HG03520 (cell line): ENCODE results near the gene NUCKS1.

Source experiments
- ATAC-seq: cut with Tn5 transposase; IDR thresholded peaks from one replicate; pipeline ENCODE4 v1.9.1; 2021; ENCODE audit warnings: mild to moderate bottlenecking, moderate library complexity; ENCODE audit not compliant: unreplicated experiment

NUCKS1 gene

GRCh38 chr1:205701891-205702290, 48.1 kb downstream of the NUCKS1 start:
- ATAC-seq = no peak

DNA sequence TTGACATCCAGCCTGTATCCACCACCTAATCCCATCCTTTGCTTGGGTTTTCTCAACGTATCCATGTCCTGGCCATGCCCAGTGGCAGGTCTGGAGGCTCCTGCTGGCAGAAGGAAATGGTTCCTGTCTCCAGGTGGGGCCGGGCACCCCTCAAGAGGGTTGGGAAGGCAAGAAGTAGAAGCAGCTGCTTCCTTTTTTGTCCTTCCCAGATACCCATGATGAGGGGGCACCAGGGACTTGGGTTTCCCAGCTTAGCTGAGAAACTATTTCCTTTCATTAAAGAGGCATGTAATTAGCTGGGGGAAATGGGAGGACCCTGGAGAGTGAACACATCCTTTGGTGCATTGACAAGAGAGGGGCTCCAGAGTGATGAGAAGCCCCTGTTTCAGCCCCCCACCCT, 48.6 kb downstream of the NUCKS1 start:
- ATAC-seq = no peak

DNA sequence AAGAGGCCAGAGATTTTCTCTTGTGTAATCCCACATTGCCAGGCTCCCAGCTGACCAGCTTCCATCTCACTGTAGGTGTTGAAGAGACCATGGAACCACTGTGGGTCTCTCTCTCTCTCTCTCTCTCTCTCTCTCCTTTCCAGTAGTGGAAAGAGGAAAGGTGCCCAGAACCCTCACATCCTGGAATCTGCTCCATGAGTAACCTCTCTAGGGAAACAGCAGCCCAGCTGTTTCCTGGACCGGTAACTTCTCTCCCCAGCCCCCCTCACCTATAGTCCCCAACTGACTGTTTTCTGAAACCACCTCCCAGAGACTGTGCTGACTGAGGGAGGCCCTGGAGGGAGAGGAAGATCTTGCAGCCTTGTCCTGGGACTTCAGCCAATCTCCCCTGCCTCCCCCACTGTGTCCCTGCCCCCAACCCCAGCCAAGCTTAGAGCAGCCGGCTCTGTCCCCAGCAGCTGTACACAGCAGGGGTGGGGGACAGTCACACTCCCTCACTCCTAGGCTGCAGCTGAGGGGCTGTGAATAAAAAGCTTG, 49.0 kb downstream of the NUCKS1 start:
- ATAC-seq = no peak

- no peak for ATAC-seq
Measured at GRCh38 chr1:205699416-205699815, 50.6 kb downstream of the NUCKS1 start.

DNA sequence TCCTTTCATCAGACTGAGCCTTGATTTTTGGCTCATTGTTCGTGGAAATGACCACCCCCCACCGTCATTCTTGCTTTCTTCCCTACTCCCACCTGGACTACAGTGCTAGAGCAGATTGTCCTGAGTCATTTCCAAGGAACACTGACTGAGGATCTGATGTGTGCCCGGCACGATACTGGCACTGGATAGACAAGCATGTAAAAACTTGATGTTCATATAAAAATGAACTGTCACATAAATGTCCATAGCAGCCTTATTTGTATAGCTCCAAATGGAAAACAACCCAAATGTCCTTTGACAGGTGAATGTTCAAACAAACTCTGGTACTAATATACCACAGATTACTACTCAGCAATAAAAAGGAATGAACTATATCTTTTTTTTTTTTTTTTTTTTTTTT, 51.1 kb downstream of the NUCKS1 start:
- no peak for ATAC-seq

DNA sequence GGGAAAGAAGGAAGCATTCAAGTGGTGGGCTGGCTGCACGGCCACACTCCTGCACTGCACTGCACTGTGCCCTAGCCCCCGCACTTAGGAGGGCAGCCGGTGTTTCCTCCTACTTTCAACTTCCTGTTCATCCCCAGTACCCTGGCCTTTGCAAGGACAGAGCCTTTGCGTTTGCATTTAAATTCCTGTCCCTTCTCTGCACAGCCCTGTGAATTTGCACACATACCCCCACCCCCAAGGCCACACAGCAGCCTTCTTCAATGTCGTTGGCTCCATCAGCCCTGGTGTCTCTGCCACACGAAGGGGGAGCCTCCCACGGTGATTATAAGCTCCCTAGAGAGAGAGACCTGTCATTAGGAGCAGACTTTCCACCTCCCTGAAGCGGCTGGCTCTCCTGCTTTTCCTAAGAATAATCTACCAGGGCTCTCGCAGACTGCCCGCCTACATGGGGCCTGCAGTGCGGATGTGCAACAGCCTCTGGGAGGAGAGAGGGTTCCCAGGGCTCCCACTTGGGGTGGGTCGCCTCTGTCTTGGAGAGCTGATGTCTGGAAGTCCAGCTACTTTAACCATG, 56.5 kb downstream of the NUCKS1 start:
- no peak for ATAC-seq

GRCh38 chr1:205692423-205692822, 57.6 kb downstream of the NUCKS1 start:
- ATAC-seq = no peak

DNA sequence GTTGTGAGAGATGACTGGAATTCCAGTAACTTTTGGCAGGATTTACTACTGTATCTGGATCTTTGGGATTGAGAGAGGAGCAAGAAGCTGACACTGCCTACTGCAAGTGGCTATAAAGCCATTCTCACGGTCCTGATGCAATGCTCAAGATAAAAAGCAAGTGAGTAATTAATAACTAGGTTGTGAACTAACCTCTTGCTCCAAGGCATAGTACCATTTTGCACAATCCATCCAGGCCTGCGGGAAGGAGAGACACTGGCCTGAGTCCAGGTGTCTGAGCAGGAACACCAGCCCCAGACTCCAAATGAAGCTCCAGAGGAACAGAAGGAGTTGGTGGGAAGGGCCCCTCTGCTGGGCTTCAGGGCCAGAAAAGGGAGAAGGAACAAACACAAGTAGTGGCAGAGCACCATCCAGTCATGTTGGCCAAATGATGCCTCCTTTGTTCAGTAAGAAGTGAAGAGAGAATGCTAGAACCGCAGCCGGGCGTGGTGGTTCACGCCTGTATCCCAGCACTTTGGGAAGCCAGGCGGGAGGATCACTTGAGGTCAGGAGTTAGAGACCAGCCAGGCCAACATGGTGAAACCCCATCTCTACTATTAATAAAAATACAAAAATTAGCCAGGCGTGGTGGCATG, 59.7 kb downstream of the NUCKS1 start:
- ATAC-seq = no peak

DNA sequence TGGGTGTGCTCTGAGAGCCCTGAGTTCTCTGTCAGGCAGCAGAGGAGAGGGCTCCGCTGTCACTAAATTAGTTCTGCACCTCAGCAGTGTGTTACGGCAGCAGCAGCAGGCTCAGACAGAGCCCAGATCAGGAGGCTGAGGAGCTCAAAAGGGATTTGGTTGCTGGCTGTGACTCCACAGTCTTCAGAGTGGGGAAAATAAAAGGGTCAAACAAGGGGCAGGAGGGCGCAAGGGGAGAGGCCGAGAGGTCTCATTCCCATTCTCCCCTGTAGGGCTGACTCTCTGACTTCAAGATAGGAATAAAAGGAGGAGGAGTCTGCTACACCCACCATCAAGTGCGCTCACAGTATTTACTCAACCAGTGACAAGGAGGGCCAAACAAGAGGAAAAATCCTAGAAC, 60.5 kb downstream of the NUCKS1 start:
- no peak for ATAC-seq

DNA sequence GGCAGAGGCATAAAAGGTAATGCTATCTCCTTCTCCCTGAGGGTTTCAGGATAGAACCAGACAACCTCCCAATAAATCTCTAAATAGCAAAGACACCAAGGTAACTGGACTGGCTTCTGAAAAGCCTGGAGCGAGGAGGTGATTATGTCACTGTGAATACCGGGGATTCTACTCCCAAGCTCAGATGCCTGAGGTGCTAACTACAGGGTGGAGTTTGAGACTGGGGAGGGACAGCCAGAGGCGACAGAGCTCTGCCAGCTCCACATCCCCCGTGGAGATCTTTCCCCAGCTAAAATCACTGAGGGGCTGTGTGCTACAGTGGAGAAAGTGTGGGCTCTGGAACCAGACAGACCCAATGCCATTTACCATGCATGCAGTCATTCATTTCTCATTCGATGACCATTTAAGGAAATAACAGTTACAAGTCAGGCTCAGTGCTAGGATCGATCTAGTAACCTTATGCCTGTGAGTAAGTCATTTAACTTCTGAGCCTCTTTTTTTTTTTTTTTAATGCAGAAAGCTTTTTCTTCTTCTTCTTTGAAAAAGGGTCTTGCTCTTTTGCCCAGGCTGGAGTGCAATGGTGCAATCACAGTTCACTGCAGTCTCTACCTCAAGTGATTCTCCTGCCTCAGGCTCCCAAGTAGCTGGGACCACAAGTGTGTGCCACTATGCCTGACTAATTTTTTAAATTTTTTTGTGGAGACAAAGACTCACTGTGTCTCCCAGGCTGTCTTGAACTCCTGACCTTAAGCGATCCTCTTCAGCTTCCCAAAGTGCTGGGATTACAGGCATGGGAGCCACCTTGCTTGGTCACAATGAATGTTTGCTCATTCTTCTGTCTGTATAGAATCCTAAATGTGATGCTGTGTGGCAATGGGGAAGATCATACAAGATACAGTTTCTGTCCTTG, 61.6 kb downstream of the NUCKS1 start:
- no peak for ATAC-seq

GRCh38 chr1:205687242-205687641, 62.7 kb downstream of the NUCKS1 start:
- ATAC-seq = no peak

GRCh38 chr1:205681364-205681763, 68.6 kb downstream of the NUCKS1 start:
- ATAC-seq = no peak

- no peak for ATAC-seq
Measured at GRCh38 chr1:205680073-205680851, 69.7 kb downstream of the NUCKS1 start, which contains the start of gene SLC45A3. TSS of gene SLC45A3 (minus strand) at chr1:205680509. CDS start at chr1:205664656, 15,853 bp downstream.

DNA sequence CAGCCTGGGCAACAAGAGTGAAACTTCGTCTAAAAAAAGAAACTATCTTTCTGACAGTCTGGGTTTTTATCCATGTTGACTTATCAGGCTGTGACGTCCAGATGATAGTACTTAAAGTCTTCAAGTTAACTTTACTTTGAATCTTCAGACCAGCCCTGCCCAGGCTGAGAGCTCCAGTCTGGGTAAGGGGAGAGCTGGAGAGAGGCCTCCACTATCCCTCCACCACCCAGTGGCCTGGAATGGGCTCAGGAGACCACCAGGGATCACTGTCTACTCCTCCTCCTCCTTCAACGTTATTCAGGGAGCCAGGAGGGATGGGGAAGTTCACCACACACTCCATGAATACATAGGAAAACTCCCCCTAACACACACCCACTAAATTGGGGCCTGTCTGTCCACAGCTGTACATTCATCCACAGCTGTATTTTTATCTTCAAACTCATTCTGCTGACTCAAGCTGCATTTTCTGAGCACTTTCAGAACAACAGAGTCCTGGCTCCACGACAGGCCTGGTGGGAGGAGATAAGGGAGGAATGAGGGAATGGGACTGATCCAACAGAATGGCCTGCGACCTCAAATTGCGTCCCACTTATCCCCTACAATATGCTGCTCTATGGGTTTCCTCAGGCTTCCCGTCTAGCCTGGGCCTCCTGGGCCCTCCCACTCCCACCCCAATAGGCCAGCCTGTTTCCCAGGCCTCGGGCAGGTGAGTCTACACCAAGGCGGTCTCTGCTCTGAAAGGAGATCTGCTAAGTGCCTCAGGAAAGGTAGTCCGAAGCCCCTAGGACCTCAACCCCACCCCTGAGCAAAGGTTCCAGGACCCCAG, 71.5 kb downstream of the NUCKS1 start:
- no peak for ATAC-seq

DNA sequence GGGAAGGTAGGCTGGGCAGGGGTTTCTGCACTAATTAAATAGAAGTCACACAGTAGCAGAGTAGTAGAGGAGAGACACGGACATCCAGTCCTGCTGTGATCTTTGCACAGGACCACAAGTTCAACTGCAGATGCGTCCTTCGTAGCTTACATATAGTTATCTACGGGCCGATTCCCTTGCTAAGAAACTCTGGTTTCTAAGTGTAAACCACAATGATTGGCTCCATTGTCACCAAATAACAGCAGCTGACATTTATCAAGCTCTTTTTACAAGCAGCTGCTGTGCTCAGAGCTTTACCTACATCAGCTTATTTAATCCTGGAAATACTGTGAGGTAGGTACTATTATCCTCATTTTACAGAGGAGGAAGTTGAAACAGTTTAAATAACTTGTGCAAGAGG, 72.8 kb downstream of the NUCKS1 start:
- ATAC-seq = no peak

DNA sequence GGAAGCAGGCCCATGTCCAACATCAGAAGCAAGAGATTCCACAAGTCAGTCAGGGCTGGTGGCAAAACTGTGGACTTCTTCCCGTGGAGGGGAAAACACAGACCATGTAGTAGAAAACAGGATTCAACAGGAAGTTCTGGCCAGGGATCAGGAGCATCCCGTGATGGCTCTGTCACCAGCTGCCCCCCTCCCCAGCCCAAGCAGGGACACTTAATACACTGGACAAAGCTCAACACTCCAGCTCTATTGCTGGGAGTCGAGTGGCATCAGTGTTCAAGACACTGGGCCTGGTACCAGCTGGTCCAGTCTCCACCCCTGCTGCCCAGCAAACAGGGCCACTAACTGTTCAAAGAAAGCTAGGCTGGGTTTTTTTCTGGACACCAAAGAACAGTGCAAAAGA, 73.4 kb downstream of the NUCKS1 start:
- no peak for ATAC-seq

GRCh38 chr1:205676002-205676401, 74.0 kb downstream of the NUCKS1 start:
- no peak for ATAC-seq

- no peak for ATAC-seq
Measured at GRCh38 chr1:205675247-205675646, 74.7 kb downstream of the NUCKS1 start.

DNA sequence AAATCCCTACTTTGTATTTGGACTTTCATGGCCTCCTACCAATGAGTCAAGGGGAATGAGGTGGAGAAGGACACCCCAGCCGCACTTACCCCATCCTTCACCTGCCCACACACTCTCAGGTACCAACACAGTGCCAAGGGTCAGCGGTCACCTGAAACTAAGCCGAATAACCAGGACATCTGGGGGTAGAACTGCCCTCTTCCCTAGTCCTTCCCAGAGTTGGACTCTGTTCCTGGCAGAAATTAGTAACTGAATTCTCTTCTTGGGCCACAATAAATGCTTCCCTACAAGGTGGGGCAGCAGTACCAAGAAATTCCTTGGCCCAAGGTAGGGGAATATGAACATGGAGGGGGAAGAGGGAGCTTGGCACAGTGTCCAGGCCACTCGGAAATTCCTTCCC, 77.0 kb downstream of the NUCKS1 start:
- no peak for ATAC-seq

- ATAC-seq = no peak
Measured at GRCh38 chr1:205672395-205672889, 77.5 kb downstream of the NUCKS1 start.
